OCI-LY7 (cell line): ENCODE measurements around the gene ERVFRD-1.

Experiments
- CTCF ChIP-seq: fragments of 200-600 bp; sonication (generic); conservative IDR thresholded peaks from 2 replicates; pipeline ENCODE4 v1.5.1; 2014; ENCODE audit warnings: mild to moderate bottlenecking, antibody characterized with exemption, low read length, moderate library complexity, mixed read lengths
- EZH2phosphoT487 ChIP-seq: fragments of 200-600 bp; sonication (generic); IDR thresholded peaks from 2 replicates; pipeline ENCODE4 v1.6.1; 2018; ENCODE audit warnings: low read depth, borderline replicate concordance, mild to moderate bottlenecking, mixed run types, antibody characterized with exemption, low read length, moderate library complexity, mixed read lengths

GRCh38 chr6:11064836-11065235 lies 46.7 kb downstream of the ERVFRD-1 start:
- TF ChIP-seq EZH2phosphoT487 (no peak), CTCF (no peak)
